Coronary artery (tissue), 2 donors: ENCODE data around the gene NSUN2.

Source experiments
- DNase-seq: peaks from one replicate; pipeline ENCODE4 v3.0.0-alpha.2; 2017; ENCODE audit warnings: low spot score
- H3K27ac ChIP-seq, 2 donors: fragments of 200-600 bp; sonication (generic); one replicate each; pipeline ENCODE4 v1.5.1; 2016 to 2019
- H3K4me3 ChIP-seq: fragments of 200-600 bp; sonication (generic); 2 replicates; pipeline ENCODE4 v1.5.1; 2016; ENCODE audit warnings: mild to moderate bottlenecking, moderate library complexity
- TF ChIP-seq, protein P1 (sequence below): fragments of 200-600 bp; sonication (generic); IDR thresholded peaks from one replicate; pipeline ENCODE4 v1.5.1; 2019; ENCODE audit warnings: antibody characterized with exemption

The NSUN2 gene

DNA sequence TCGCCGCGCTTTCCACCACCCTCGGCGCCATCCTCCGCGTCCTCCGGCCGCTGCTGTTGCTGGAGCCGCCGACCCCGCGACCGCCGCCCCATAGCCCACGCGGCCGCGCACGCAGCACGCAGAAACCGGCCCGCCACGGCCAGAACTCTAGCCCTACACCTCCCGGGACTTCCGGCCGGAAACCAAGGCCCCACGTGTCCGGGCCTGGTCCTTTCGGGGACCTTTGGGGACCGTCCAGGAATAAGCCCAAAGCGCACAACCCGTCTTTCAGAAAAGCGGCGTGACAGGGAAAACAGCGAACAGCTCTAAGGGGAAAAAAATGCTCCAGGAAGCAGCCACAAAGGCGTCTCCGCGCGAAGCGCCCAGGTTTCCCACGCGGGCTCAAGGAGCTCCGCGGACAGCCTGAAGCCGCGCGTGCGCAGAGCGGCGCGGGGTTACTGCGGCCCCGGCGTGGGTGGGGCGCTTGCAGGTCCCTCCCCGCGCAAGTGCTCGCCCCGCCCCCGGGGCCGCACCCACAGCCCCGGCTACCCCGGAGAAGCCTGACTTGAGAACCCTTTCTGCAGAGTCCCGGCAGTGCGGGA is at the start of gene NSUN2, which contains the start of gene SRD5A1:
Gene NSUN2, minus strand, starts transcription at position 157 of the 581 bp plus-strand sequence. Its CDS starts 65 bp downstream, at position 92.
Gene SRD5A1, plus strand, starts transcription at position 553 of the 581 bp plus-strand sequence. CDS start 137 bp downstream, outside the sequence.
- H3K27ac ChIP-seq = peak within 1 kb of the TSS; percentile 81 to 92
- DNase-seq = peak; percentile 96
- TF ChIP-seq, protein P1, sequence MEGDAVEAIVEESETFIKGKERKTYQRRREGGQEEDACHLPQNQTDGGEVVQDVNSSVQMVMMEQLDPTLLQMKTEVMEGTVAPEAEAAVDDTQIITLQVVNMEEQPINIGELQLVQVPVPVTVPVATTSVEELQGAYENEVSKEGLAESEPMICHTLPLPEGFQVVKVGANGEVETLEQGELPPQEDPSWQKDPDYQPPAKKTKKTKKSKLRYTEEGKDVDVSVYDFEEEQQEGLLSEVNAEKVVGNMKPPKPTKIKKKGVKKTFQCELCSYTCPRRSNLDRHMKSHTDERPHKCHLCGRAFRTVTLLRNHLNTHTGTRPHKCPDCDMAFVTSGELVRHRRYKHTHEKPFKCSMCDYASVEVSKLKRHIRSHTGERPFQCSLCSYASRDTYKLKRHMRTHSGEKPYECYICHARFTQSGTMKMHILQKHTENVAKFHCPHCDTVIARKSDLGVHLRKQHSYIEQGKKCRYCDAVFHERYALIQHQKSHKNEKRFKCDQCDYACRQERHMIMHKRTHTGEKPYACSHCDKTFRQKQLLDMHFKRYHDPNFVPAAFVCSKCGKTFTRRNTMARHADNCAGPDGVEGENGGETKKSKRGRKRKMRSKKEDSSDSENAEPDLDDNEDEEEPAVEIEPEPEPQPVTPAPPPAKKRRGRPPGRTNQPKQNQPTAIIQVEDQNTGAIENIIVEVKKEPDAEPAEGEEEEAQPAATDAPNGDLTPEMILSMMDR = no peak

DNA sequence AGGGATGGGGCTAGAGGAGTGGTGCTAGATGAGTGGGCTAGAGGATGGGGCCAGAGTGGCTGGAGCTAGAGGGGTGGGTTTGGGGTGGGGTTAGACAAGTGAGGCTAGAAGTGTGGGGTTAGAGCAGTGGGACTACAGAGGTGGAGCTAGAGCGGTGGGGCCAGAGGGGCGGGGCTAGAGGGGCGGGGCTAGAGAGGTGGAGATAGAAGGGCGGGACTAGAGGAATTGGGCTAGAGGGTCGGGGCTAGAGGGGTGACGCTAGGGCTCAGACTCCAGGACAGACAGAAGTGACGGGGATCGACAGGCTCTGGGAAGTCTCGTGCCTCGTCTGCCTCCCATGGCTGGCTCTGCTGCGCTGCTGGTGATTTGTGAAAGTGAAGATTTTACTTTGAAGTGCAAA is 49.4 kb upstream of the NSUN2 start:
- TF ChIP-seq, protein P1 = no peak
- no peak for DNase-seq

More for the DNA sequence above, at the start of gene NSUN2, which contains the start of gene SRD5A1:
- H3K4me3 ChIP-seq = peak within 1 kb of the TSS; percentile 99

DNA sequence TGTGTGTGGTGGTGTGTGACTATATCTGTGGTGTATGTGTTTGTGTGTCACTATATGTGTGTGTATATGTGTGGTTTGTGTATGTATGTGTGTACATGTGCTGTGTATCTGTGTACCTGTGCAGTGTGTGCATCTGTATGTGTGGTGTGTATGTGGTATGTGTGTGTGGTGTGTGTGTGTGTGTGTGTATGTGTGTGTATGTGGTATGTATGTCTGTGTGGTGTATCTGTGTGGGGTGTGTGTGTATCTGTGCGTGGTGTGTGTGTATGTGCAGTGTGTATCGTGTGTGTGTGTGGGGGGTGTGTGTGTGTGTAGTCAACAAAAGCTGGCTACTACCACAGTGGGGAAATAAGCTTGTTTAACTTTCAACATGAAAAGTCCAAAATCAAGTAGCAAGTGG is 48.8 kb upstream of the NSUN2 start:
- no peak for DNase-seq
- Histone ChIP-seq H3K27ac (no peak overlapping the region), H3K4me3 (no peak overlapping the region)
- TF ChIP-seq, protein P1 = no peak

More for the DNA sequence above, 49.4 kb upstream of the NSUN2 start:
- H3K4me3 ChIP-seq = no peak overlapping the region
- H3K27ac ChIP-seq = no peak overlapping the region

DNA sequence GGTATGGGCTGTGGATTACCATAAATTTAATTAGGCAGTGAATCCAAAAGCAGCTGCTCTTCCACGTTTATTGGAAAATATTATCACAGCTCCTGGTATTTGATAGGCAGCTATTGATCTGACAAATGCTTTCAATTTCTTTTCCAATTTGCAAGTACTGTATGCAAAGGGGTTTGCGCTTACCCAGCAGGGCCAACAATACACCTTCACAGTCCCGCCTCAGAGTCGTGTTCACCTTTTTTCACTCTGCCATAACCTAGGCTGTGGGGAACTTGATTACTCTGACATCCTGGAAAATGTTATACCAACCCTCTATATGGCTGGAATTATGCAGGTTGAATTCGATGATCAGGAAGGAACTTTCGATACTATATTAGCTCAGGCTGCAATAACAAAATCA is 48.1 kb upstream of the NSUN2 start:
- Histone ChIP-seq H3K27ac (no peak overlapping the region), H3K4me3 (no peak overlapping the region)
- DNase-seq = no peak
- TF ChIP-seq, protein P1 = no peak

DNA sequence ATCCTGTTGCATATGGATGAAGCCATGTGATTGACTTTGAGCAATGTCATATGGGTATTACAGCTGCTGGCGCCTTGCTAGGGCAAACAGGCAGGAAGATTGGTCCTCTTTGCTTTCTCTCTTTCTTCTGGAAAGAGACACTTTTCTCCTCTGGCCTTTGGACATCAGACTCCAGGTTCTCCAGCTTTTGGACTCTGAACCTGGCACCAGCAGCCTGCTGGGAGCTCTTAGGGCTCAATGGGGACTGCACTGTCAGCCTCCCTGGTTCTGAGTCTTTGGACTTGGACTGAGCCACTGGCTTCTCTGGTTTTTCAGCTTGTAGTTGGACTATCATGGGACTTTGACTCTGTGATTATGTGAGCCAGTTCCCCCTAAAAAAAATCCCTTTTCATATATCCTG is 45.5 kb upstream of the NSUN2 start:
- DNase-seq = no peak
- TF ChIP-seq, protein P1 = no peak

DNA sequence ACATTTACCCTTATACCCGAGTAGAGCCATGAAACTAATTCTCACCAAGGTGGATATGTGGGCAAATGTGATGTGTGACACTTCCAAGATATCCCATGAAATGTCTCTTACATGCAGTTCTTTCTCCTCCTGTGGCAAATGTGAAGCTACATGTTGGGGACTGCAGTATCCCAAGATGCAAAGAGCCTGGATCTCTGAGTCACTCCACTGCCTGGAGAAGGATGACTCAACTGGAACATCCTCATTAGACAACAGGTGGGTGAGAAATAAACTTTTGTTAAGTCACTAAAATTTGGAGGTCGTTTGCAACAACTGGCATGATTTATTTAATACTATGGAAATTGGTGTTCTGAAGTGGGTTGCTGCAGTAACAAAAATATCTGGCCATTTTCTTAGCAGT is 43.9 kb upstream of the NSUN2 start:
- no peak for DNase-seq
- TF ChIP-seq, protein P1 = no peak
- Histone ChIP-seq H3K27ac (no peak overlapping the region), H3K4me3 (no peak overlapping the region)

More for the DNA sequence above, 45.5 kb upstream of the NSUN2 start:
- Histone ChIP-seq H3K4me3 (no peak overlapping the region), H3K27ac (no peak overlapping the region)
